Measurements from ENCODE around the gene FCHSD1. TPM values are rescaled to one million over a fixed set of nuclear protein-coding genes. Genes with fewer than 3 reads are reported as not detected.

Gene FCHSD1
- polyA plus RNA-seq, 1 of the 3 experiments (the other 2 are of a cell fraction) = 49.2 TPM

DNA sequence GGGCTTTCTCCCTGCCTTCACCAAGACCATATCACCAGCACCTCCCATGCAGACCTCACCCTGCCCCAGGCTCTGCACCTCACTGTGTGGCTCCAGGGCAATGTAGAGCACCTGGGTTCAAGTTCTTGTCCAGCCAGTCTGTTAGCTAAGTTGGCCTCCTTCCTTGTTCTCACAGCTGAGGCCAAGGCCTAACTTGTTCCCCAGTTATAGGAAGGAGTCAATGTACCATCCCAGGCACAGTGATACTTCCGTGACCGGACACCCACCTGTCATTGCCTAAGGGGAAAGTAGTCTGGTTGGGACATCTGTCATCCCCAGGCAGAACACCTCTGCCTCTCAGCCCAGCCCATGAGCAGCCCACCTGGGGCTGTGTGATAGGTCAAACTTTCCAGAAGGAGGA, 45.2 kb upstream of the FCHSD1 start:
- Histone ChIP-seq H3K79me2 (ENCODE audit: insufficient read depth) (no peaks in the 10 kb centered on the region), H3K9ac (no peak overlapping the region), H3K27me3 (ENCODE audit: insufficient read depth) (peaks cover 44% of the 10 kb centered on the region), H3K27ac (ENCODE audit: low read depth in 2 of 2, low read length in 1 of 2) (no peak overlapping the region), H4K20me1 (ENCODE audit: insufficient read depth) (no peaks in the 10 kb centered on the region), H3K4me2 (no peak overlapping the region), H3K36me3 (replicated peaks in 1 of 2; ENCODE audit: control insufficient read depth in 1 of 2, insufficient read depth in 2 of 2, low read length in 1 of 2) (no peaks in the 10 kb centered on the region), H3F3A (replicated peaks; ENCODE audit: insufficient read depth) (no peaks in the 10 kb centered on the region), H3K9me2 (no peaks in the 10 kb centered on the region), H3K9me3 (no peaks in the 10 kb centered on the region), H2AFZ (ENCODE audit: low read depth) (no peak overlapping the region), H3K4me3 (ENCODE audit: low read depth in 2 of 2, low read length in 1 of 2) (no peak overlapping the region), H3K4me1 (ENCODE audit: control insufficient read depth in 1 of 2, insufficient read depth in 2 of 2, low read depth in 1 of 2, low read length in 1 of 2) (peaks cover 0 to 28% of the 10 kb centered on the region in 2 experiments; a peak in 2 of 4 replicates)
- TF ChIP-seq, protein P1, sequence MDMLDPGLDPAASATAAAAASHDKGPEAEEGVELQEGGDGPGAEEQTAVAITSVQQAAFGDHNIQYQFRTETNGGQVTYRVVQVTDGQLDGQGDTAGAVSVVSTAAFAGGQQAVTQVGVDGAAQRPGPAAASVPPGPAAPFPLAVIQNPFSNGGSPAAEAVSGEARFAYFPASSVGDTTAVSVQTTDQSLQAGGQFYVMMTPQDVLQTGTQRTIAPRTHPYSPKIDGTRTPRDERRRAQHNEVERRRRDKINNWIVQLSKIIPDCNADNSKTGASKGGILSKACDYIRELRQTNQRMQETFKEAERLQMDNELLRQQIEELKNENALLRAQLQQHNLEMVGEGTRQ (IDR thresholded peaks at IDR 0.05; ENCODE audit: borderline replicate concordance, low read depth, low read length) = no peak
- TF ChIP-seq RFX5 (IDR thresholded peaks at IDR 0.05; ENCODE audit: low read length) (no peak), TCF12 (IDR thresholded peaks at IDR 0.05) (no peak), FOXJ3 (CRISPR knock-in tag; IDR thresholded peaks at IDR 0.05) (no peak), RCOR1 (IDR thresholded peaks at IDR 0.05; ENCODE audit: low read length) (no peak), GABPA (IDR thresholded peaks at IDR 0.05; ENCODE audit: low read depth) (no peak), POLR2AphosphoS5 (IDR thresholded peaks at IDR 0.05; ENCODE audit: low read depth, low read length) (no peak)
- no peak for DNase-seq
- POLR2A ChIA-PET = no interaction called here
- CTCF ChIA-PET = interaction anchor here (0.6 to 16.8 kb wide), 8 partner anchors 20 to 275 kb away, joined by 3 to 451 read pairs (median 8); partner anchors contain the start of genes PCDH1 and PCDH12
- 90% methylated on average over 2 of the region's 2 CpGs for WGBS (ENCODE audit: low lambda C conversion rate)

DNA sequence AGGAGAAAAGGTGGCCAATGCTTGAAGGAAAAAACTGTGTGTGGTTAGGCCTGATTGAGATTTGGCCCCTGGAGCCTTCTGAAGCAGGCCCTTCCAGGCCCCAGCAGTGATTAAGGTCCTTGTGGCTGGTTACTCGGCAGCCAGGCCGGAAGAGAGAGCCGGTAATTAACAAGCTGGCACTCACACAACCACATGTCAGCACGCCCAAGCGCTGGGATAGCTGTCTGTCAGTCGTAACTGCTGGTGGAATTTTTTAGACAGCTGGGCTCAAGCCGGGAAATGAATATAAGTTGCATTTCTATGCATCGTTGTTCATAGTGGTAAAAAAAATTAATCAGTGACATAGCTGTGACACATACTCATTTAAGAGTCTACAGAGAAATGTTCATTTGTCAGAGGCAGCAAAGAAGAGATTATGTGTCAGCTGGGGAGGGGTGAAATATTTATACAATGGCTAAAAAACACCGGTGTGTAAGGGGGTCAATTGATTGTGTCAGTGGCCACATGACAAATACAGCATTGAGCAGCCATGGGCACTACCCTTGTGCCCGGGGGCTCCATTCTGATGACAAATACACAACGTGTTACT, 44.5 kb upstream of the FCHSD1 start:
- Histone ChIP-seq H3K4me3 (ENCODE audit: low read depth in 2 of 2, low read length in 1 of 2) (no peak overlapping the region), H3K9me3 (no peaks in the 10 kb centered on the region), H4K20me1 (ENCODE audit: insufficient read depth) (no peaks in the 10 kb centered on the region), H3K79me2 (ENCODE audit: insufficient read depth) (no peaks in the 10 kb centered on the region), H3K4me1 (ENCODE audit: control insufficient read depth in 1 of 2, insufficient read depth in 2 of 2, low read depth in 1 of 2, low read length in 1 of 2) (peaks cover 0 to 28% of the 10 kb centered on the region in 2 experiments; a peak in 2 of 4 replicates), H3F3A (replicated peaks; ENCODE audit: insufficient read depth) (no peaks in the 10 kb centered on the region), H3K9me2 (no peaks in the 10 kb centered on the region), H3K4me2 (no peak overlapping the region), H3K27me3 (ENCODE audit: insufficient read depth) (peaks cover 43% of the 10 kb centered on the region), H3K36me3 (replicated peaks in 1 of 2; ENCODE audit: control insufficient read depth in 1 of 2, insufficient read depth in 2 of 2, low read length in 1 of 2) (no peaks in the 10 kb centered on the region), H3K9ac (no peak overlapping the region), H2AFZ (ENCODE audit: low read depth) (no peak overlapping the region), H3K27ac (ENCODE audit: low read depth in 2 of 2, low read length in 1 of 2) (no peak overlapping the region)
- DNase-seq = peak; percentile 50
- peak; percentile 62; the same call in 1 of the 2 replicates for TF ChIP-seq MXI1 (IDR thresholded peaks at IDR 0.05; ENCODE audit: low read depth, low read length)
- TF ChIP-seq, protein P2, sequence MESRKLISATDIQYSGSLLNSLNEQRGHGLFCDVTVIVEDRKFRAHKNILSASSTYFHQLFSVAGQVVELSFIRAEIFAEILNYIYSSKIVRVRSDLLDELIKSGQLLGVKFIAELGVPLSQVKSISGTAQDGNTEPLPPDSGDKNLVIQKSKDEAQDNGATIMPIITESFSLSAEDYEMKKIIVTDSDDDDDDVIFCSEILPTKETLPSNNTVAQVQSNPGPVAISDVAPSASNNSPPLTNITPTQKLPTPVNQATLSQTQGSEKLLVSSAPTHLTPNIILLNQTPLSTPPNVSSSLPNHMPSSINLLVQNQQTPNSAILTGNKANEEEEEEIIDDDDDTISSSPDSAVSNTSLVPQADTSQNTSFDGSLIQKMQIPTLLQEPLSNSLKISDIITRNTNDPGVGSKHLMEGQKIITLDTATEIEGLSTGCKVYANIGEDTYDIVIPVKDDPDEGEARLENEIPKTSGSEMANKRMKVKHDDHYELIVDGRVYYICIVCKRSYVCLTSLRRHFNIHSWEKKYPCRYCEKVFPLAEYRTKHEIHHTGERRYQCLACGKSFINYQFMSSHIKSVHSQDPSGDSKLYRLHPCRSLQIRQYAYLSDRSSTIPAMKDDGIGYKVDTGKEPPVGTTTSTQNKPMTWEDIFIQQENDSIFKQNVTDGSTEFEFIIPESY (IDR thresholded peaks at IDR 0.05; ENCODE audit: borderline replicate concordance, low read depth) = no peak
- 58% methylated on average over 9 of the region's 11 CpGs for WGBS (ENCODE audit: low lambda C conversion rate)
- ChIA-PET CTCF (interaction anchor here (0.7 to 16.8 kb wide), 9 partner anchors 21 to 273 kb away, joined by 3 to 451 read pairs (median 7); partner anchors contain the start of genes PCDH1, PCDH12 and RNF14), POLR2A (interaction anchor here (1.0 to 1.1 kb wide), 2 partner anchors 12 to 184 kb away, joined by 3 read pairs; no protein-coding TSS in a partner anchor)
